ENCODE data around the gene MYOZ3.

Gene MYOZ3

GRCh38 chr5:150644514-150644913, 16.5 kb upstream of the MYOZ3 start:
- H3K27me3 Mint-ChIP-seq, result no peaks in the 10 kb centered on the region
- H3K27ac Mint-ChIP-seq, result no peak overlapping the region
- no peaks in the 10 kb centered on the region for H3K4me1 Mint-ChIP-seq (ENCODE audit: low read depth)
- H3K9me3 Mint-ChIP-seq, result no peaks in the 10 kb centered on the region
- no peak overlapping the region for H3K4me3 Mint-ChIP-seq
- no peaks in the 10 kb centered on the region for H3K36me3 Mint-ChIP-seq (ENCODE audit: low read depth)

- no peaks in the 10 kb centered on the region for H3K27me3 Mint-ChIP-seq
- H3K4me3 Mint-ChIP-seq, result no peak overlapping the region
- no peaks in the 10 kb centered on the region for H3K36me3 Mint-ChIP-seq (ENCODE audit: low read depth)
Measured at GRCh38 chr5:150645070-150645700, 15.9 kb upstream of the MYOZ3 start.

GRCh38 chr5:150647275-150648251, 13.5 kb upstream of the MYOZ3 start:
- H3K27ac Mint-ChIP-seq, result no peak overlapping the region
- H3K4me1 Mint-ChIP-seq (ENCODE audit: low read depth), result no peaks in the 10 kb centered on the region
- no peaks in the 10 kb centered on the region for H3K9me3 Mint-ChIP-seq
- no peak overlapping the region for H3K4me3 Mint-ChIP-seq
- no peaks in the 10 kb centered on the region for H3K36me3 Mint-ChIP-seq (ENCODE audit: low read depth)
- no peaks in the 10 kb centered on the region for H3K27me3 Mint-ChIP-seq

More at GRCh38 chr5:150645070-150645700, 15.9 kb upstream of the MYOZ3 start:
- Mint-ChIP-seq H3K27ac (no peak overlapping the region), H3K4me1 (ENCODE audit: low read depth) (no peaks in the 10 kb centered on the region), H3K9me3 (no peaks in the 10 kb centered on the region)

GRCh38 chr5:150648294-150649107, 12.6 kb upstream of the MYOZ3 start:
- no peaks in the 10 kb centered on the region for H3K9me3 Mint-ChIP-seq
- no peaks in the 10 kb centered on the region for H3K4me1 Mint-ChIP-seq (ENCODE audit: low read depth)
- no peak overlapping the region for H3K4me3 Mint-ChIP-seq
- no peaks in the 10 kb centered on the region for H3K36me3 Mint-ChIP-seq (ENCODE audit: low read depth)
- H3K27ac Mint-ChIP-seq, result no peak overlapping the region
- no peaks in the 10 kb centered on the region for H3K27me3 Mint-ChIP-seq

GRCh38 chr5:150649108-150650020, 11.7 kb upstream of the MYOZ3 start:
- no peaks in the 10 kb centered on the region for H3K9me3 Mint-ChIP-seq
- H3K27ac Mint-ChIP-seq, result no peak overlapping the region
- no peaks in the 10 kb centered on the region for H3K27me3 Mint-ChIP-seq
- no peak overlapping the region for H3K4me3 Mint-ChIP-seq
- H3K4me1 Mint-ChIP-seq (ENCODE audit: low read depth), result no peaks in the 10 kb centered on the region
- no peaks in the 10 kb centered on the region for H3K36me3 Mint-ChIP-seq (ENCODE audit: low read depth)

GRCh38 chr5:150650021-150651006, 10.7 kb upstream of the MYOZ3 start:
- Mint-ChIP-seq H3K27ac (no peak overlapping the region), H3K36me3 (ENCODE audit: low read depth) (no peaks in the 10 kb centered on the region), H3K4me1 (ENCODE audit: low read depth) (no peaks in the 10 kb centered on the region), H3K27me3 (no peaks in the 10 kb centered on the region), H3K4me3 (no peak overlapping the region), H3K9me3 (no peaks in the 10 kb centered on the region)

GRCh38 chr5:150651382-150651781, 9.7 kb upstream of the MYOZ3 start:
- H3K36me3 Mint-ChIP-seq (ENCODE audit: low read depth), result no peaks in the 10 kb centered on the region
- peaks cover 3% of the 10 kb centered on the region for H3K4me1 Mint-ChIP-seq (ENCODE audit: low read depth)
- H3K9me3 Mint-ChIP-seq, result no peaks in the 10 kb centered on the region
- no peaks in the 10 kb centered on the region for H3K27me3 Mint-ChIP-seq
- H3K27ac Mint-ChIP-seq, result no peak overlapping the region
- no peak overlapping the region for H3K4me3 Mint-ChIP-seq

GRCh38 chr5:150651924-150652671, 9.0 kb upstream of the MYOZ3 start:
- H3K27ac Mint-ChIP-seq, result no peak overlapping the region
- H3K4me1 Mint-ChIP-seq (ENCODE audit: low read depth), result peaks cover 4% of the 10 kb centered on the region
- H3K36me3 Mint-ChIP-seq (ENCODE audit: low read depth), result no peaks in the 10 kb centered on the region
- H3K27me3 Mint-ChIP-seq, result no peaks in the 10 kb centered on the region
- H3K9me3 Mint-ChIP-seq, result no peaks in the 10 kb centered on the region
- no peak overlapping the region for H3K4me3 Mint-ChIP-seq

GRCh38 chr5:150653145-150653761, 7.8 kb upstream of the MYOZ3 start:
- H3K9me3 Mint-ChIP-seq, result no peaks in the 10 kb centered on the region
- no peaks in the 10 kb centered on the region for H3K36me3 Mint-ChIP-seq (ENCODE audit: low read depth)
- peaks cover 8% of the 10 kb centered on the region for H3K4me1 Mint-ChIP-seq (ENCODE audit: low read depth)
- H3K27me3 Mint-ChIP-seq, result no peaks in the 10 kb centered on the region
- H3K4me3 Mint-ChIP-seq, result no peak overlapping the region
- H3K27ac Mint-ChIP-seq, result no peak overlapping the region

GRCh38 chr5:150653762-150654556, 7.1 kb upstream of the MYOZ3 start:
- H3K36me3 Mint-ChIP-seq (ENCODE audit: low read depth), result no peaks in the 10 kb centered on the region
- no peak overlapping the region for H3K27ac Mint-ChIP-seq
- no peak overlapping the region for H3K4me3 Mint-ChIP-seq
- H3K4me1 Mint-ChIP-seq (ENCODE audit: low read depth), result peaks cover 8% of the 10 kb centered on the region
- H3K9me3 Mint-ChIP-seq, result no peaks in the 10 kb centered on the region
- no peaks in the 10 kb centered on the region for H3K27me3 Mint-ChIP-seq

- no peak overlapping the region for H3K27ac Mint-ChIP-seq
- H3K4me1 Mint-ChIP-seq (ENCODE audit: low read depth), result peaks cover 8% of the 10 kb centered on the region
- H3K4me3 Mint-ChIP-seq, result no peak overlapping the region
- H3K27me3 Mint-ChIP-seq, result no peaks in the 10 kb centered on the region
- H3K9me3 Mint-ChIP-seq, result no peaks in the 10 kb centered on the region
- H3K36me3 Mint-ChIP-seq (ENCODE audit: low read depth), result no peaks in the 10 kb centered on the region
Measured at GRCh38 chr5:150655221-150655620, 5.8 kb upstream of the MYOZ3 start.
